ENCODE data around the gene SLC5A9. TPM values are rescaled to one million over a fixed set of nuclear protein-coding genes. Genes with fewer than 3 reads are reported as not detected.

Gene SLC5A9
- total and polyA plus RNA-seq, 2 experiments from 2014 or later: 0.10 TPM

DNA sequence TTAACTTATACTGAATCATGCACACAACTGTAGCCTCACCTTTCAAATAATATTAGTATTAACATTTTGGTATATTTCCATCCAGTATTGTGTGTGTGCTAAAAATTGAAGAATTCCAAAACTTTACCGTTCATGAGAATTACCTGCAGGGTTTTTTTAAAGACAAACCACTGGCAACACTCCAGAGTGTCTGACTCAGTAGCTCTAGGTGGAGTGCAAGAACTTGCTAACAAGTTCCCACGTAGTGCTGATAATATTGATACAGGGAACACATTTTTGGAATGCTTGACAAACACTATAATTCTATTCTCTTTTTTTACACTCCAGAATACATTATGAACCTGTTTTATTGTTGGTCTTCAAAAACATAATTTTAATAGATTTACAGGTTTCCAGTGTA, 27.7 kb upstream of the SLC5A9 start (continued):
- TF ChIP-seq STAT1 (IDR thresholded peaks at IDR 0.05; ENCODE audit: unreplicated experiment): no peak
- TF ChIP-seq CREB1 (CRISPR knock-in tag; IDR thresholded peaks at IDR 0.05; ENCODE audit: low read depth): no peak
- no peak for TF ChIP-seq EZH2phosphoT487 (IDR thresholded peaks at IDR 0.05; ENCODE audit: unreplicated experiment)
- no peak for TF ChIP-seq ZNF114 (CRISPR knock-in tag; IDR thresholded peaks at IDR 0.05)

GRCh38 chr1:48196237-48196636, 26.3 kb upstream of the SLC5A9 start:
- no peak overlapping the region for H3K27ac ChIP-seq (ENCODE audit: low read depth)
- H3K4me1 ChIP-seq (ENCODE audit: insufficient read depth): no peaks in the 10 kb centered on the region
- no peak overlapping the region for H3K4me2 ChIP-seq
- no peak overlapping the region for H3K4me3 Mint-ChIP-seq
- H3K27me3 ChIP-seq (ENCODE audit: insufficient read depth): no peaks in the 10 kb centered on the region
- H3K9me2 ChIP-seq (ENCODE audit: insufficient read depth): no peaks in the 10 kb centered on the region
- H3F3A ChIP-seq (replicated peaks; ENCODE audit: low read depth): no peaks in the 10 kb centered on the region
- no peaks in the 10 kb centered on the region for H3K4me1 Mint-ChIP-seq
- peaks cover 20% of the 10 kb centered on the region for H3K9me3 Mint-ChIP-seq
- H3K4me3 ChIP-seq: no peak overlapping the region
- no peaks in the 10 kb centered on the region for H4K20me1 ChIP-seq (replicated peaks; ENCODE audit: insufficient read depth)
- H2AFZ ChIP-seq: no peak overlapping the region
- no peaks in the 10 kb centered on the region for H3K36me3 ChIP-seq (ENCODE audit: insufficient read depth)
- no peaks in the 10 kb centered on the region for H3K27me3 Mint-ChIP-seq (ENCODE audit: insufficient read depth, low read depth, poor library complexity)
- TF ChIP-seq EZH2 (IDR thresholded peaks at IDR 0.05; ENCODE audit: low read depth, unreplicated experiment): no peak
- TF ChIP-seq EZH2phosphoT487 (IDR thresholded peaks at IDR 0.05; ENCODE audit: unreplicated experiment): no peak
- no peak for TF ChIP-seq ZNF331 (CRISPR knock-in tag; IDR thresholded peaks at IDR 0.05; ENCODE audit: low read depth)
- TF ChIP-seq ZNF114 (CRISPR knock-in tag; IDR thresholded peaks at IDR 0.05): no peak
- TF ChIP-seq, protein P1, sequence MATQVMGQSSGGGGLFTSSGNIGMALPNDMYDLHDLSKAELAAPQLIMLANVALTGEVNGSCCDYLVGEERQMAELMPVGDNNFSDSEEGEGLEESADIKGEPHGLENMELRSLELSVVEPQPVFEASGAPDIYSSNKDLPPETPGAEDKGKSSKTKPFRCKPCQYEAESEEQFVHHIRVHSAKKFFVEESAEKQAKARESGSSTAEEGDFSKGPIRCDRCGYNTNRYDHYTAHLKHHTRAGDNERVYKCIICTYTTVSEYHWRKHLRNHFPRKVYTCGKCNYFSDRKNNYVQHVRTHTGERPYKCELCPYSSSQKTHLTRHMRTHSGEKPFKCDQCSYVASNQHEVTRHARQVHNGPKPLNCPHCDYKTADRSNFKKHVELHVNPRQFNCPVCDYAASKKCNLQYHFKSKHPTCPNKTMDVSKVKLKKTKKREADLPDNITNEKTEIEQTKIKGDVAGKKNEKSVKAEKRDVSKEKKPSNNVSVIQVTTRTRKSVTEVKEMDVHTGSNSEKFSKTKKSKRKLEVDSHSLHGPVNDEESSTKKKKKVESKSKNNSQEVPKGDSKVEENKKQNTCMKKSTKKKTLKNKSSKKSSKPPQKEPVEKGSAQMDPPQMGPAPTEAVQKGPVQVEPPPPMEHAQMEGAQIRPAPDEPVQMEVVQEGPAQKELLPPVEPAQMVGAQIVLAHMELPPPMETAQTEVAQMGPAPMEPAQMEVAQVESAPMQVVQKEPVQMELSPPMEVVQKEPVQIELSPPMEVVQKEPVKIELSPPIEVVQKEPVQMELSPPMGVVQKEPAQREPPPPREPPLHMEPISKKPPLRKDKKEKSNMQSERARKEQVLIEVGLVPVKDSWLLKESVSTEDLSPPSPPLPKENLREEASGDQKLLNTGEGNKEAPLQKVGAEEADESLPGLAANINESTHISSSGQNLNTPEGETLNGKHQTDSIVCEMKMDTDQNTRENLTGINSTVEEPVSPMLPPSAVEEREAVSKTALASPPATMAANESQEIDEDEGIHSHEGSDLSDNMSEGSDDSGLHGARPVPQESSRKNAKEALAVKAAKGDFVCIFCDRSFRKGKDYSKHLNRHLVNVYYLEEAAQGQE (IDR thresholded peaks at IDR 0.05; ENCODE audit: unreplicated experiment): no peak
- no peak for TF ChIP-seq ETS1 (IDR thresholded peaks at IDR 0.05)
- no peak for TF ChIP-seq JUNB (IDR thresholded peaks at IDR 0.05; ENCODE audit: unreplicated experiment)
- TF ChIP-seq, protein P2, sequence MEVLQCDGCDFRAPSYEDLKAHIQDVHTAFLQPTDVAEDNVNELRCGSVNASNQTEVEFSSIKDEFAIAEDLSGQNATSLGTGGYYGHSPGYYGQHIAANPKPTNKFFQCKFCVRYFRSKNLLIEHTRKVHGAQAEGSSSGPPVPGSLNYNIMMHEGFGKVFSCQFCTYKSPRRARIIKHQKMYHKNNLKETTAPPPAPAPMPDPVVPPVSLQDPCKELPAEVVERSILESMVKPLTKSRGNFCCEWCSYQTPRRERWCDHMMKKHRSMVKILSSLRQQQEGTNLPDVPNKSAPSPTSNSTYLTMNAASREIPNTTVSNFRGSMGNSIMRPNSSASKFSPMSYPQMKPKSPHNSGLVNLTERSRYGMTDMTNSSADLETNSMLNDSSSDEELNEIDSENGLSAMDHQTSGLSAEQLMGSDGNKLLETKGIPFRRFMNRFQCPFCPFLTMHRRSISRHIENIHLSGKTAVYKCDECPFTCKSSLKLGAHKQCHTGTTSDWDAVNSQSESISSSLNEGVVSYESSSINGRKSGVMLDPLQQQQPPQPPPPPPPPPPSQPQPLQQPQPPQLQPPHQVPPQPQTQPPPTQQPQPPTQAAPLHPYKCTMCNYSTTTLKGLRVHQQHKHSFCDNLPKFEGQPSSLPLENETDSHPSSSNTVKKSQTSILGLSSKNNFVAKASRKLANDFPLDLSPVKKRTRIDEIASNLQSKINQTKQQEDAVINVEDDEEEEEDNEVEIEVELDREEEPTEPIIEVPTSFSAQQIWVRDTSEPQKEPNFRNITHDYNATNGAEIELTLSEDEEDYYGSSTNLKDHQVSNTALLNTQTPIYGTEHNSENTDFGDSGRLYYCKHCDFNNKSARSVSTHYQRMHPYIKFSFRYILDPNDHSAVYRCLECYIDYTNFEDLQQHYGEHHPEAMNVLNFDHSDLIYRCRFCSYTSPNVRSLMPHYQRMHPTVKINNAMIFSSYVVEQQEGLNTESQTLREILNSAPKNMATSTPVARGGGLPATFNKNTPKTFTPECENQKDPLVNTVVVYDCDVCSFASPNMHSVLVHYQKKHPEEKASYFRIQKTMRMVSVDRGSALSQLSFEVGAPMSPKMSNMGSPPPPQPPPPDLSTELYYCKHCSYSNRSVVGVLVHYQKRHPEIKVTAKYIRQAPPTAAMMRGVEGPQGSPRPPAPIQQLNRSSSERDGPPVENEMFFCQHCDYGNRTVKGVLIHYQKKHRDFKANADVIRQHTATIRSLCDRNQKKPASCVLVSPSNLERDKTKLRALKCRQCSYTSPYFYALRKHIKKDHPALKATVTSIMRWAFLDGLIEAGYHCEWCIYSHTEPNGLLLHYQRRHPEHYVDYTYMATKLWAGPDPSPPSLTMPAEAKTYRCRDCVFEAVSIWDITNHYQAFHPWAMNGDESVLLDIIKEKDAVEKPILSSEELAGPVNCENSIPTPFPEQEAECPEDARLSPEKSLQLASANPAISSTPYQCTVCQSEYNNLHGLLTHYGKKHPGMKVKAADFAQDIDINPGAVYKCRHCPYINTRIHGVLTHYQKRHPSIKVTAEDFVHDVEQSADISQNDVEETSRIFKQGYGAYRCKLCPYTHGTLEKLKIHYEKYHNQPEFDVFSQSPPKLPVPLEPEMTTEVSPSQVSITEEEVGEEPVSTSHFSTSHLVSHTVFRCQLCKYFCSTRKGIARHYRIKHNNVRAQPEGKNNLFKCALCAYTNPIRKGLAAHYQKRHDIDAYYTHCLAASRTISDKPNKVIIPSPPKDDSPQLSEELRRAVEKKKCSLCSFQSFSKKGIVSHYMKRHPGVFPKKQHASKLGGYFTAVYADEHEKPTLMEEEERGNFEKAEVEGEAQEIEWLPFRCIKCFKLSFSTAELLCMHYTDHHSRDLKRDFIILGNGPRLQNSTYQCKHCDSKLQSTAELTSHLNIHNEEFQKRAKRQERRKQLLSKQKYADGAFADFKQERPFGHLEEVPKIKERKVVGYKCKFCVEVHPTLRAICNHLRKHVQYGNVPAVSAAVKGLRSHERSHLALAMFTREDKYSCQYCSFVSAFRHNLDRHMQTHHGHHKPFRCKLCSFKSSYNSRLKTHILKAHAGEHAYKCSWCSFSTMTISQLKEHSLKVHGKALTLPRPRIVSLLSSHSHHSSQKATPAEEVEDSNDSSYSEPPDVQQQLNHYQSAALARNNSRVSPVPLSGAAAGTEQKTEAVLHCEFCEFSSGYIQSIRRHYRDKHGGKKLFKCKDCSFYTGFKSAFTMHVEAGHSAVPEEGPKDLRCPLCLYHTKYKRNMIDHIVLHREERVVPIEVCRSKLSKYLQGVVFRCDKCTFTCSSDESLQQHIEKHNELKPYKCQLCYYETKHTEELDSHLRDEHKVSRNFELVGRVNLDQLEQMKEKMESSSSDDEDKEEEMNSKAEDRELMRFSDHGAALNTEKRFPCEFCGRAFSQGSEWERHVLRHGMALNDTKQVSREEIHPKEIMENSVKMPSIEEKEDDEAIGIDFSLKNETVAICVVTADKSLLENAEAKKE (CRISPR knock-in tag; IDR thresholded peaks at IDR 0.05): no peak
- TF ChIP-seq CREB1 (CRISPR knock-in tag; IDR thresholded peaks at IDR 0.05; ENCODE audit: low read depth): no peak
- no peak for TF ChIP-seq STAT1 (IDR thresholded peaks at IDR 0.05; ENCODE audit: unreplicated experiment)
- no peak for TF ChIP-seq CTCF (conservative IDR thresholded peaks at IDR 0.05; ENCODE audit: low read depth in 2 of 2)
- no peak for TF ChIP-seq NANOG (IDR thresholded peaks at IDR 0.05; ENCODE audit: borderline replicate concordance)
- TF ChIP-seq POLR2AphosphoS5 (IDR thresholded peaks at IDR 0.05; ENCODE audit: low read depth): no peak
- H3K79me2 ChIP-seq (replicated peaks; ENCODE audit: insufficient read depth): no peaks in the 10 kb centered on the region
- no peak for ATAC-seq
- H3K36me3 Mint-ChIP-seq (ENCODE audit: low read depth): peaks cover 7% of the 10 kb centered on the region
- no peak for DNase-seq (ENCODE audit: low spot score)
- no peak overlapping the region for H3K27ac Mint-ChIP-seq

All from GM23338 (cell line).